GM18873 (cell line): Measurements from ENCODE around the gene TNIK.
"Not testable (repeated sequence)": the region's sequence is repeated elsewhere in the genome, so short reads cannot be mapped to it uniquely, and the experiment has no call there.

Source experiments
- ATAC-seq: cut with Tn5 transposase; IDR thresholded peaks from one replicate; pipeline ENCODE4 v1.9.1; 2021; ENCODE audit warnings: mild to moderate bottlenecking, moderate library complexity, moderate number of reproducible peaks; ENCODE audit not compliant: unreplicated experiment, low FRiP score

TNIK gene

DNA sequence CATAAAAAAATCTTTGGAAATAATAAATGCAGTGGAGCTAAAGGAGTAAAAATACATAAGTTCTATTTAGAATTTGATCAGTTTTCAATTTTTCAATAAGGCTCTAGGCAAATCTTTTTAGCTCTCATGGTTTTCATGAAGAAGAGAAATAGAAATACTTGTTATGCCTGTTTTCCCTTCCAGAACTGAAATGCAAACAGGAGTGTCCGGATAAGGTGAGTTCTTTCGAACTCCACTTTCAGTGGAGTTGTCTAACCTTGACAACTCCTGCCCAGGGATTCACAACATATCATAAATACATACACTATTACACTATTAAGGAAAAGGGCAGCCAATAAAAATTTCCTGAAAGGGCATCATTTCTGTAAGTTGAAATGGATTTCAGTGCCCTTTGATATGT lies 217.3 kb downstream of the TNIK start:
- no peak for ATAC-seq

DNA sequence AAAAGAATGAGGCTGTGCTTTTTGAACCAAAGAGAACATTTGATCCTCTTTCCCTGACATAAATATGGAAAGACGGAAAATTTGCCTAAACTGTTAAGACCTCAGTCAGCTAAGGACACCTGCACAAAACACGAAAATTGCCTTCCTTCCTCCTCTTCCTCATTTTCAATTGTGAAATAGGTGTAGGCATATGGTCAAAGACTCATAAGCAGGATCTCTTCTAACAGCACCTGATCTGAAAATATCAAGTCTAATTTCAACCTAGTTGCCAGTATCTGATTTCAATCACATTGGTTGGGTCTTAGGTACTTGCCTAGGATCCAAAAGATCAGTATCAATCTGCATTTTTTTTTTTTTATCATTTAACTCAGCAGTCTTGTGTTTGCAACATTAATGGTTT lies 218.0 kb downstream of the TNIK start:
- ATAC-seq = no peak

- not testable (repeated sequence) for ATAC-seq
Measured at GRCh38 chr3:171241655-171242054, 218.6 kb downstream of the TNIK start.

DNA sequence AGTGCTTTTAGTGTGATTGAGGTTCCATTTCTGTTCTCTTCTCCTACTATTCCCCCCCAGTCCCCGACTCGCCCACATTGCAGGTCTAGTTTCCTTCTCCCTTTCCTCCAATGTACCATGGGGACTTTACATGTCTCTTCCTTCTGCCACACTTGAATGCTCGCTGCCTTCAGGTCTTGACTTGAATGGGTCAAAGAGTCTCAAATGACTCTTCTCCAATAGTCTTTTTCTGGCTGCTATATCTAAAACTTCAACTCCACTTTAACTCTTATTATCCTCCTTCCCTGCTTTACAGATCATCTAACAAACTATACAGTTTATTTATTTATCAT lies 219.7 kb downstream of the TNIK start:
- no peak for ATAC-seq

DNA sequence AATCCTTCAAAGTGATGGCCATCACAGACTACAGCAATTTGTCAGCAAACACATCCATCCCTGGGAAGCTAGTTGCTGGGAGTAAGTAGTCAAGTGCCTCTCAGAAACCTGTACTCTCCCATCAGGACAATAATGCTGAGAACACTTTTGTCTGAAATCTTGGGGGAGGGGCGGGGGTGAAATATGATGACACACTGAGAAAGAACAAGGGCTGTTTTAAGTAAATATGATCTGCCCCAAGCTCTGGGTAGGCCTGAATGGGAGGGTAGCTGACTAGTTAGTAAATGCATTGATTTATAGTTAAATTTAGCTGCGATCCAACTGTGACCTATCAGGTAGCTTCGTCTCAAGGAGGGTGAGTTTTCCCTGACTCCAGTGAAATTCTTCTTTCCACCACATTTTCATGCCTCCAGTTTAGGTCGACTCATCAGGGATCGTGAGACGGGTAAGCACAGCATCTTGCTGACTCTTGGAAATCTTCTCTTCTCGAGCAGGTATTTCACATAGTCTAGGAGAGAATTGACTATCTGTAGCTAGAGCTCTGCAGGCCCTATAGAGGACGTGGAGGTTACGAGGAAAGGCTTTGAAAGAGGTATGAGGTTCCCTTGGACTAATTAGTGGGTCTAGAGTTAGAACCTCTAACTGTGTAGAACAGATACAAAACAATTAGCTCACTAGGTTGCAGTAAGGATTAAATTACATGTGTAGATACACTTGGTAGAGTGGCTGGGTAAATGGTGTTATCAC lies 220.3 kb downstream of the TNIK start:
- ATAC-seq = no peak

GRCh38 chr3:171237009-171237385 lies 223.2 kb downstream of the TNIK start:
- no peak for ATAC-seq

DNA sequence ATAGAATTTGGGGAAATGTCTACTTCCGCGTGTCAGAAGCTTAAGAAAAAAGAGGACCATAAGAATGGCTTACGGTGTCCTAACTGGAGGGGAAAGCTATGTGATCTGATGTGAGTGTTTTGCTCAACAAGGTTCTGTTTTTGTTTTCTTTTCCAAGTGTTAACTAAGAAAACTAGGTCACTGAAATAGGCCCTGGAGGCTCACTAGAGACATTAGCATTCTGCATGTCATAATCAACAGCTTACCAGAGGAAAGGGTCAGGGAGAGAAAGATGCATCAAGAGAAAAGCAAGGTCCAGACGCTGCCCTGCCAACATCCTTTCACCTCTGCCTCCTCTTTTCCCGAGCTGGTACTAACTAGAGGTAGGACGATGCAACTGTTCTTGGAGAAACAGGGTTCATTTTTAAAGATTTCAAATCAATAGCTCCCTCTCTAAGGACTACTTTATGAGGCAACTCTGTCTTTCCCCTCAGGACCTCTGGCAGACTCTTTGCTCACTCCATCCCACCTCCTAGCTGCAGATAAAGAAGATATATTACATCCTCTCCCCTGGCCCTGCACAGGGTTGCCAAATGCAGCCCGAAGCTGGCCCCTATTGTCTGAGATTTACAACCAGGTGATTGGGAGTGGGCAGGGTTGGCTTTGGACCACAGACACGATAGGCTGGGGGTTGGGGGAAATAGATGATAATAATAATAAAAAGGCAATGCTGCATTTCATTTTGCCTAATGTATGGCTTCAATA lies 223.8 kb downstream of the TNIK start:
- ATAC-seq = no peak

DNA sequence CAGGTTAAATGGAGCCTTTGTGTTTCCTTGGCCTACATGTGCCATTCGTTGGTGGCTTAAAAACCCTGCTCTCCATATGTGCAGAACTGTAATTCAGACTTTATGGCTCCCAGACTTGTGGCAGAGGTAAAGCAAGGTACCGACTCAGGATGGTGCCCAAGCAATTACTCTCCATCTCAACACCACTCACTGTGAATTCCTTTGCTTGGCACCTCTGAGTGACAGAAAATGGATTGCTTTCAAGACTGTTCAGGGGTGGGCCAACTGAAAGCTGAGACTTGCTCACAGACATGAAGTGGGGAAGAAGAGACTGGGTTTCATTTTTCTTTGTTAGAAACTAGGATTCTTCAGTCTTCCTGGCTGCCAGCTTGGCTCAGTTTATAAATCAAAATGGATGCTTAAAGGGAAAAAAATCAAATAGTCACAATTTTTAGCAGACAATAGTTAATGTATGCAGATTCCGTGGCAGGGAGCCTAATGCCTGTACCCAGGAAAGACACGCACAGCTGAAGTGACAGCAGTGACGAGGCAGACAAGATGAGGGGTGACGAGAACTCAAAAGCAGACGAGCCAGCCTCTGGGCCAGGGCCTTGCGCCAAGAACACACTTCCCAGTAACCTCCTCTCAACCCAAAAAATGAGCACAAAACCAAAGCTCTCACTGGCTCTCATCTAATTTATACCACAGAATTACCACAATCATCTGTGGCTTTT lies 225.8 kb downstream of the TNIK start:
- no peak for ATAC-seq

DNA sequence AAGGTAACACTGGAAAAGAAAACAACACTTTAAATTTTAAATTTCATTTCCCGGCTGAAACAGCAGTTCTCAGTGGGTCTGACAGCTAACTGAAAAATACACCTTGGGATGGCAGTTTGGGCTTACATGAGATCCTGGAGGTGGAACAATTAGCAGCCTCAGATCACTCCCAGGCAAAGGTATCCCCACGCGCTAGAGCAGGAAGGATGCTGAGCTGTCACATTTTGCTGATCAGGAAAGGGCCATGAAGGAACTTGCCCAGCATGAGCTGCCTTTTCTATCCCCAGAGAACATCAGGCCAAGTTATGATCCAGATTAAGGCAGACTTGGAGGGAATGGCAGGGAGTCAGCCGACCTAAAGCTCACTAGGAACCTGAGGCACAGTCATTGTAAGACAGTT lies 228.8 kb downstream of the TNIK start:
- ATAC-seq = no peak

DNA sequence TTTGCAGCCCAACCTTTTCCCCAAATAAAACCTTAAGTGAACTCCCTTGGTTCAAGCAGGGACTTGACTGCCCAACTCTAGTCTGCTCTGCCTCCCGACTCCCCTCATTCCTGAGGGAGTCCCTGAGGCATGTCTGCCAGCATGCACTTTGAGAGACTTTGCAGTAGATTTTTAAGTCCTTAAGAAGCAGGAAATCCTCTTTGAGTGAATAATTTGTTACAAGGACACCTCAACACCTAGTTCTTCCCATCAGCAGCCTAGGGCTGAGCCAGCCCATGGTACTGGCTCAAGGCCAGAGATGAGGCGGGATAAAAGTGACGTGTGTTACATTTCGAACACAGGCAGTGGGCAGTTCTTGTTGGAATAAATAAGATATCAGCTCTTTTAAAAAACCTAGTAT lies 229.3 kb downstream of the TNIK start:
- ATAC-seq = no peak

GRCh38 chr3:171229173-171229572 lies 231.0 kb downstream of the TNIK start:
- no peak for ATAC-seq

DNA sequence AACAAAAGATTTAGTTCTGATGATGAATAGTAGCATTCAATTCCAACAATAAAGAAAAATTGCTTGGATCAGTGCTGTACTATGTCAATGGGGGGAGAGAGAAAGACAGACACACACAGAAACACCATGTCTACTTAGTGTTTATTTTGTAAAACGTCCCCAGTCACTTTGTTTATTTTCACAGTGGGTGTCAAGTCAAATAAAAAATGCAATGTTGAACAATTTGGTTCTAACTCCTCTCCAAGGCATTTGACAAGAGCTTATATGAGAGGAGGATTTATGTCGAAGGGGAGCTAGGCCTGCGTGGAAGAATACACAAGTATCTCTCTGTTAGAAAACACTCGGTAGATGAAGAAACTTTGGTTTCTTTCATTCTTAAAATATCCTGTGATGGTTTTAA lies 232.0 kb downstream of the TNIK start:
- no peak for ATAC-seq

DNA sequence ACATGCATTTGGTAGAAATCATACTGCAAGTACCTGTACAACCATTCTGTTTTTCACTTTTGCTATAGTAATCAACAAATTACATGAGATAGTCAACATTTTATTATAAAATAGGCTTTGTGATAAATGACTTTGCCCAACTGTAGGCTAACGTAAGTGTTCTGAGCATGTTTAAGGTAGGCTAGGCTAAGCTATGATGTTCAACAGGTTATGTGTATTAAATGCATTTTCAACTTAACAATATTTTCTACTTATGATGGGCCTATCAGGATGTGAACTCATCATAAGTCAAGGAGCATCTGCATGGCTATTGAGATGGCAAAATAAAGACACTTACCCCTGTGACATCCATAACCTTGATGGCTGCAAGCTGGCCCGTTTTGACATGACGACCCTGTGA lies 232.4 kb downstream of the TNIK start:
- ATAC-seq = no peak

GRCh38 chr3:171227359-171227758 lies 232.8 kb downstream of the TNIK start:
- ATAC-seq = no peak

GRCh38 chr3:171226794-171227193 lies 233.4 kb downstream of the TNIK start:
- no peak for ATAC-seq

DNA sequence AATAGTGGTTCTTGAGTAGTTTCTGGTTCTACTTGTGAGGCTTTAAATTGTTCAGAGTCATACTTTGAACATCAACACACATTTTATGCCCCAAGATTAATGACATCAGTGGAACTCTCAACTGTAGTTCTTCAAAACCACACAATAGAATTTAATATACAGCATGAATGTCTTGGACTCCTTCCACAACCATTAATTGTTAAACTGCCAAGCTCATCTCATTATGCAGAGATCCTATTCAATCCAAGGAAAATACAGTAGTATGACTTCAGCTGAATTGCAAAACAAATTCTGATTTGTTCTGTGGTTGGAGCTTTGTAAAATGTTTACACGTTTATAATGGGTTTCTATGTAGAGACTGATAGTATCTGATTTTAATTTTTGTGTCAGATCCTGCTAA lies 234.5 kb downstream of the TNIK start:
- no peak for ATAC-seq

GRCh38 chr3:171225165-171225564 lies 235.0 kb downstream of the TNIK start:
- ATAC-seq = no peak

GRCh38 chr3:171223396-171223795 lies 236.8 kb downstream of the TNIK start:
- ATAC-seq = no peak

GRCh38 chr3:171222995-171223394 lies 237.2 kb downstream of the TNIK start:
- ATAC-seq = no peak

DNA sequence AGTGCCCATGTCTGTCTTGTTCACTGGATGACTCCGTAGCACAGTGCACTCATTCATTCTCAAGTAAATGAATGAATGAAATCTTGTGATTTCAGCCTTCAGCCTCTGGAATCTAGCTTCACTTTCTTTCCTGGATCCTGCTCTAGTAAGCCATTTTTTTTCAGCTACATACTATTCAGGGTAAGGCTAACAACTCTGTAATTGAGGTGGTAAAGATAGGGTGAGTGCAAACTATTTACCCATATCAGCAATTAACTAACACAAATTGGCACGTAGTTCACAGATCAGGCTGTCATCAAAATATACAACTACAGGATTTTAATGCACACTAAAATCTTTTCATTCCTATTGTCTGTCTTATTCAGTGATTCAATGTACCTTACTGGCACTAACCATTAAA lies 238.6 kb downstream of the TNIK start:
- ATAC-seq = no peak

DNA sequence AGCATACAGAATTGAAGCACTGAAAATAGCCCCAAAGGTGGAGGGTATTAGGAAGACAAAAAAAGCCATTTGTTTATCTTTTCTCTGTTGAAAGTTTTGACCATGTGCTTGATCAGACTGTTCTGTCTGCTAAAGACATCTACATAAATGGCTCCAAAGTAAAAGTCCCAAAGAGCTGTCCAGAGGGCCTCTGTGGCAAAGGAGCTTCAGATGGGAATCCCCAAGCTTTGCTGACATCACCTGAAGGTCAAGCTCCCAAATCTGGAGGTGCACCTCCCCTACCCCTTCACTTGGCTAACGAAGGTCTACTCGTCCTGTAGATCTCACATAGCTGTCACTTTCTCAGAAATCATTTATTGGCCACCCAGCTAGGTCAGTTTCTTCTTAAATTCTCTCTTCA lies 239.1 kb downstream of the TNIK start:
- ATAC-seq = no peak

- no peak for ATAC-seq
Measured at GRCh38 chr3:171219258-171219657, 240.9 kb downstream of the TNIK start.
